ENCODE results near the gene SMARCAL1.

DNA sequence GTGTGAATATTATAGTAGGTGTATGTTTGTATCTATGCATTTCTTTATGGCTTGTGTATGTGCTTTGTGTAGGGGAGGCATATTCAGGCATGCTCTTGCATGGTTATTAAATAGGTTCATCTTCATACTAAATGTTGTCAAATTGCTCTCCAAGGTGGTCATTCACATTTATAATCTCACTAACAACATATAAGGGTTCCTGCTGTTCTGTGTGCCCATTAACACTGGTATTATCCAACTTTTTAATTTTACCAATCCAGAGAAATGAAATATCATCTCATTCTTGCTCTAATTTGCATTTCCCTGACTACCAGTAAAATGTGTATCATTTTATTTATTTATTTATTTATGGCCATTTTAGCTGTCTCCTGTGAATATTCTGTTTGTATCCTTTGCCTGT is 57.4 kb downstream of the SMARCAL1 start:
- TF ChIP-seq SP2 (tag by site-specific recombination; IDR thresholded peaks at IDR 0.05) (no peak), ZNF214 (tag by site-specific recombination; IDR thresholded peaks at IDR 0.05; ENCODE audit: borderline replicate concordance) (no peak), ZNF174 (tag by site-specific recombination; IDR thresholded peaks at IDR 0.05) (no peak), ZBTB21 (tag by site-specific recombination; IDR thresholded peaks at IDR 0.05) (no peak), GLIS1 (tag by site-specific recombination; IDR thresholded peaks at IDR 0.05) (no peak), ZNF19 (tag by site-specific recombination; IDR thresholded peaks at IDR 0.05; ENCODE audit: low read depth) (no peak), ZNF274 (IDR thresholded peaks at IDR 0.05; ENCODE audit: low read length) (no peak), ZNF274 (tag by site-specific recombination; IDR thresholded peaks at IDR 0.05; ENCODE audit: borderline replicate concordance) (no peak), ZNF169 (tag by site-specific recombination; IDR thresholded peaks at IDR 0.05) (no peak), TCF7L2 (IDR thresholded peaks at IDR 0.05; ENCODE audit: borderline replicate concordance, low read depth, low read length) (no peak)
- TF ChIP-seq, protein P1, sequence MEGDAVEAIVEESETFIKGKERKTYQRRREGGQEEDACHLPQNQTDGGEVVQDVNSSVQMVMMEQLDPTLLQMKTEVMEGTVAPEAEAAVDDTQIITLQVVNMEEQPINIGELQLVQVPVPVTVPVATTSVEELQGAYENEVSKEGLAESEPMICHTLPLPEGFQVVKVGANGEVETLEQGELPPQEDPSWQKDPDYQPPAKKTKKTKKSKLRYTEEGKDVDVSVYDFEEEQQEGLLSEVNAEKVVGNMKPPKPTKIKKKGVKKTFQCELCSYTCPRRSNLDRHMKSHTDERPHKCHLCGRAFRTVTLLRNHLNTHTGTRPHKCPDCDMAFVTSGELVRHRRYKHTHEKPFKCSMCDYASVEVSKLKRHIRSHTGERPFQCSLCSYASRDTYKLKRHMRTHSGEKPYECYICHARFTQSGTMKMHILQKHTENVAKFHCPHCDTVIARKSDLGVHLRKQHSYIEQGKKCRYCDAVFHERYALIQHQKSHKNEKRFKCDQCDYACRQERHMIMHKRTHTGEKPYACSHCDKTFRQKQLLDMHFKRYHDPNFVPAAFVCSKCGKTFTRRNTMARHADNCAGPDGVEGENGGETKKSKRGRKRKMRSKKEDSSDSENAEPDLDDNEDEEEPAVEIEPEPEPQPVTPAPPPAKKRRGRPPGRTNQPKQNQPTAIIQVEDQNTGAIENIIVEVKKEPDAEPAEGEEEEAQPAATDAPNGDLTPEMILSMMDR (tag by site-specific recombination; IDR thresholded peaks at IDR 0.05) = no peak

Data from HEK293 (cell line).